Dedifferentiated amniotic fluid mesenchymal stem cell (primary cell): Measurements from ENCODE around the gene DSPP.
"Not testable (repeated sequence)": the region's sequence is repeated elsewhere in the genome, so short reads cannot be mapped to it uniquely, and the experiment has no call there.

Experiments used
- DNase-seq: peaks from one replicate; pipeline ENCODE4 v3.0.0-alpha.2; 2016; ENCODE audit errors: extremely low spot score

The DSPP gene

GRCh38 chr4:87608229-87608628, at the start of gene DSPP:
Gene DSPP, plus strand, starts transcription at chr4:87608529. Its CDS starts 2,380 bp downstream, at chr4:87610909.
- no peak for DNase-seq

GRCh38 chr4:87559090-87559837, 49.1 kb upstream of the DSPP start:
- no peak for DNase-seq

DNA sequence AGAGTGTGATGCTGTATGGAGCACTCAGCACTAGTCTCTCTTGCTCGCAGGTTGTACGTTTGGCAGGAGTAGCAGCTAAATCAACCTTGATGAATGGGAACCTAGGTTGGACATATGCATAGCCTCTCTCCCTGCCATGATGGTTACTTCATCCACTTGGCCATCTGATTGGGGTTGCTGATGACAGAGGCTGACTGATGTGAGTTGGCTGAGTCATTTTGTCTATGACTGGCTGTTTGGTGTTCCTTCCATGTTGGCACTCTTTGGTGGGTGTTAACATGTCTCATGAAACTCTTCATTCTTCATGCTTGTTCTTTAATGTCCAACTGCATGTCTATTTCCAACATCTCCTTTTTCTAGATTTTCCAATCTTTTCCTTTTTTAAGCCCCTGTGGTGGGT, 47.5 kb upstream of the DSPP start:
- no peak for DNase-seq

GRCh38 chr4:87565746-87566145, 42.6 kb upstream of the DSPP start:
- no peak for DNase-seq

GRCh38 chr4:87566276-87566675, 42.1 kb upstream of the DSPP start:
- DNase-seq: no peak

- DNase-seq: no peak
These were observed 41.1 kb upstream of the DSPP start for GRCh38 chr4:87567191-87567590.

DNA sequence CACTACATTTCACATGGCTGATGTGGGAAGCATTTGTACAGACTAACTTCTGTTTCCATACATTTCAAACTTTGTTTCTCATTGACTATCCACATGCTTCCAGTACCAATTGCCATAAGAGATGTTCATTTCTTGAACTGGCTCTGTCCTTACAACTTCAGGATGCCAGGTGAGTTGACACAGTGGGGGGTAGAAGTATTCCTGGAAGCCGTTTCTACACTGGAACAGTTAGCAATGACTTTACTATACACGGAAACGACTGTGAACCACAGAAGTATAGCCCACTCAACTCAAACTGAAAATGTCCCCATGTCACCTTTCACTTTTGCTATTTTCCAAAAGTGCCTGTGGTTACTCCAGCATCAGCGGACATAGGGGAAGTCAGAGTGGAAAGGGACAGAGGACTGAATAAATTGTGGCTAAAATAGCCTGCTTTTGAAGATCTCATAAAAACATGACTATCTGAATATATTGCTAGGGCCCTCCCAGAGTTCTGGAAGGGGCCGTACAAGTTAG, 38.0 kb upstream of the DSPP start:
- DNase-seq: no peak

DNA sequence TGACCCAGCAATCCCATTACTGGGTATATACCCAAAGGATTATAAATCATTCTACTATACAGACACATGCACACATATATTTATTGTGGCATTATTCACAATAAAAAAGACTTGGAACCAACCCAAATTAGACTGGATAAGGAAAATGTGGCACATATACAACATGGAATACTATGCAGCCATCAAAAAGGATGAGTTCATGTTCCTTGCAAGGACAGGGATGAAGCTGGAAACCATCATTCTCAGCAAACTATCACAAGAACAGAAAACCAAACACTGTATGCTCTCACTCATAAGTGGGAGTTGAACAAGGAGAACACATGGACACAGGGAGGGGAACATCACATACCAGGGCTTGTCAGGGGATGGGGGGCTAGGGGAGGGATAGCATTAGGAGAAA, 34.0 kb upstream of the DSPP start:
- DNase-seq: not testable (repeated sequence)

DNA sequence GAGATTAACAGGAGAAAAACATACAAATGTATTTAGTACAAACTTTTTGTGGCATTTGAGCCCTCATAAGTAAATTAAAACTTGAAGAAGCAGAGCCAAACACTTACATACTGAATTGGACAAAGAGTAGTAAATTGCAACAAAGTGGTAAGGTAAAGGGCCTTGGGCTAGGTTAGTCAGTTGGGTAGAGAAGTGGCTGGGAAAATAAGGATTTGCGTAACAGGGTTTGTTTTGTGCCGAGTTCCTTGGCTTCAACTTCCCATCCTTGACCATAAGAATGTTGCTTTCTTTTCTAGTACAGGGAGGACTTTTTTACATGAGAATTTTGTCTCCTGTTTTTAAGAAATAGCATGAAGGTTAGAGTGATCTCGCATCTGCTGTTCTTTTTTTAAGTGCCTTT, 33.3 kb upstream of the DSPP start:
- DNase-seq: no peak

DNA sequence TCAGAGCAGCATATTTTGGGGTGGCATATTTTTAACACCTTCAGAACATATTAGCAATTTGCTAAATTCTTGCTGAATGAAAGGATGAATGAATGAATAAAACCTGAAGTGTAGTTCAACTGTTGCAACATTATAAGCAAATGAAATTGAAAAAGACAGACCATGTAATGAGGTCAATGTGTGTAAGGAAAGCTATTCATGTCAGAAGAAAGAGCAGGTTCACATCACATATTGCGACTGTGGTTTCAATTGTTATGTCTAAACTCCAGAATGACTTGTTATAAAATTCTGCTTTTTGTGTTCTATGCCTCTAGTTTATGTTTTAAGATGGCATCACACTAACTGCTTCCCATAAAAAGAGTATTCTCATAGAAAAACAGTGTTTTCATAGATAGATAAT, 32.9 kb upstream of the DSPP start:
- DNase-seq: no peak

GRCh38 chr4:87575983-87576382, 32.3 kb upstream of the DSPP start:
- DNase-seq: no peak

DNA sequence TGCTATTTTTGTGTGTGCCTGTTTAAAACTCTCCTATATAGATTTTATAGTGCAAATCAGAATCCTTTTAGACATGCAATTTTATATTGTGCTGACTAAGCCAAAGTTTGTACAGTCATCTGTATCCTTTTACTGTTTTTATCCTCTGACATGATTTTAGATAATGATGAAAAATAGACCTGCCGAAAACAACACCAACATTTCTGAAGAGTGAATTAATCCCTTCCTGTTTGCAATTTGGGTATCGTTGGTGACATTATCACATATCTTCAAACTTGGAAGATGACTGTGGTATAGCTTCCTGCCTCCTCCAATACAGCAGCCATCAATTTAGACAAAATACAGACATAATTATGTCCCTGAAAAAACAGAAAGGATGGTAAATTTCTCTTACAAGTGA, 28.9 kb upstream of the DSPP start:
- DNase-seq: no peak

- no peak for DNase-seq
These were observed 28.3 kb upstream of the DSPP start for GRCh38 chr4:87580057-87580456.

- DNase-seq: no peak
These were observed 24.0 kb upstream of the DSPP start for GRCh38 chr4:87584222-87584908.

- DNase-seq: peak; percentile 86
These were observed 18.8 kb upstream of the DSPP start for GRCh38 chr4:87589531-87589930.

DNA sequence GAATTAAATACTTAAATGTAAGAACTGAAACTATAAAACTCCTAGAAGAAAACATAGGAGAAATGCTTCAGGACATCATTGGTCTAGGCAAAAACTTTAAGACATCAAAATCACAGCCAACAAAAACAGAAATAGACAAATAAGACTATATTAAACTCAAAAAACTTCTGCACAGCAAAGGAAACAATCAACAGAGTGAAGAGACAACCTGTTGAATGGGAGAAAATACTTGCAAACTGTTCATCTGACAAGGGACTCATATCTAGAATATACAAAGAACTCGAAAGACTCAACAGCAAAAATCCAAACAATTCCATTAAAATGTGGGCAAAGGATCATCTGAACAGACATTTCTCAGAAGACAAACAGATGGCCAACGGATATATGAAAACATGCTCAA, 16.2 kb upstream of the DSPP start:
- DNase-seq: no peak

DNA sequence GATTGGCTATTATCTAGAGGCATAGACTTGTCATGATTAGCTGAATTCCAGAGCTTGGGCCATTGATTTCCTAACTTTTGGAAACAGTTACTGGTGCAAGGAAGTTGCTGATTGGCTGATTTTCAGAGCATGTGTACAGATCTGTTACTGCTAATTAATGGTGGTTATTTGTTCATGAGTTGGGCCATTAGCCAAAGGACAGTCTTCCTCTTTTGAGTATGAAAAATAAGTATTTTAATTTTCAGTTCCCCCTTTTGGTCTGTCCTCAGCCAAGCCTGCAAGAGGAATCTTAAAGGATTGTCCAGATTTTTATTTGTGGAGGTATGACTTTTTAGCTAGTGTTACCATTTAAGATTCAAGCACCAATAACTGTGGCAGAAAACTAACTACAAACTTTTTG, 7.0 kb upstream of the DSPP start:
- DNase-seq: no peak

- no peak for DNase-seq
These were observed 6.1 kb downstream of the DSPP start for GRCh38 chr4:87614292-87614890.

DNA sequence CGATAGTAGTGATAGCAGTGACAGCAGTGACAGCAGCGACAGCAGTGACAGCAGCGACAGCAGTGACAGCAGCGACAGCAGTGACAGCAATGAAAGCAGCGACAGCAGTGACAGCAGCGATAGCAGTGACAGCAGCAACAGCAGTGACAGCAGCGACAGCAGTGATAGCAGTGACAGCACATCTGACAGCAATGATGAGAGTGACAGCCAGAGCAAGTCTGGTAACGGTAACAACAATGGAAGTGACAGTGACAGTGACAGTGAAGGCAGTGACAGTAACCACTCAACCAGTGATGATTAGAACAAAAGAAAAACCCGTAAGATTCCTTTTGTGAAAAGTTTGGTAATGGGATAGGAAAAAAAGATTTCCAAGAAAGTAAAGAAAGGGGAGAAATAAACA, 7.9 kb downstream of the DSPP start:
- DNase-seq: no peak

DNA sequence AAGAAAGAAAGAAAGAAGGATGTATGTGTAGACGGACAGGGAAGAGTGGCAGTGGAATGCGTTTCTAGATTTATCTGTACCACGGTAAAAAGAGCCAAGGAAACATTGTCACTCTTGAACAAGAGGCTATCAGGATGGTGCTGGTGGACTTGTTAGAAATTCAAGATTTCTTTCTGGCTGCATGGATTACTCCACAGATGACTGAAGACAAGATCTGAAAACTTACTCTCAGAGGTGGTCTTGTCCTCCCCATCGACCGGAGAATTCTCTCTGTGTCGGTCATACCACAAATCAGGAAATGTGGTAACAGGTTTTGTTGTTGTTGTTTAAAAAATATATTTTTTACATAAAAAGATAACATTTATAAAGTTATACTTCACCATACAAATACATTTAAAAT, 11.8 kb downstream of the DSPP start:
- no peak for DNase-seq

- DNase-seq: no peak
These were observed 12.2 kb downstream of the DSPP start for GRCh38 chr4:87620491-87620890.

- DNase-seq: no peak
These were observed 14.0 kb downstream of the DSPP start for GRCh38 chr4:87622303-87622702.

DNA sequence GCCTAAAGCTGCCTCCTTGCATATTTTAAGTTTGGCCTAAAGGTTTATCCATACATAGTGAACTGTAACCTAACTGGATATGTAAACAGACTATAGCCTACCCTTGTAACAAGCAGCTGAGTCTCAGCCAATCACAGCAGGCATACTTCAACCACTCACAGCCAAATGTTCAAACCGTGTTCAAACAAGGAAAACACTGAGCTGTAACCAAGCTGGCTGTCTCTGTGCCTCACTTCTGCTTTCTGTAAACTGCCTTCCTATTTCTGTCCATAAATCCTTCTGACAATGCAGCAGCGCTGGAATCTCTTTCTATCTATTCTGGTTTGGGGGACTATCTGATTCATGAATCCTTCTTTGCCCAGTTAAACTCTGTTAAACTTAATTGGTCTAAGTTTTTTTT, 16.4 kb downstream of the DSPP start:
- no peak for DNase-seq
